Esophagus muscularis mucosa (tissue), 4 donors: ENCODE measurements around the gene CSRNP3. TPM values are rescaled to one million over a fixed set of nuclear protein-coding genes. Genes with fewer than 3 reads are reported as not detected.

Experiments used
- DNase-seq: peaks from one replicate; pipeline ENCODE4 v3.0.0-alpha.2; 2017; ENCODE audit errors: extremely low spot score
- H3K27ac ChIP-seq, 4 donors: fragments of 200-600 bp; sonication (generic); replicated peaks in 1 of 4; 1 replicate in 3 of 4; 2 replicates in 1 of 4; pipeline ENCODE4 v1.5.1; 2016 to 2019; ENCODE audit warnings: mild to moderate bottlenecking in 1 of 4
- H3K27me3 ChIP-seq, 4 donors: fragments of 200-600 bp; sonication (generic); one replicate each; pipeline versions ENCODE4 v1.5.1 to v1.6.0; 2016 to 2019
- H3K36me3 ChIP-seq, 4 donors: fragments of 200-600 bp; sonication (generic); one replicate each; pipeline ENCODE4 v1.5.1; 2016 to 2019
- H3K4me1 ChIP-seq, 4 donors: fragments of 200-600 bp; sonication (generic); one replicate each; pipeline ENCODE4 v1.5.1; 2016 to 2019
- H3K4me3 ChIP-seq, 4 donors: fragments of 200-600 bp; sonication (generic); 1 replicate in 2 of 4; 2 replicates in 2 of 4; pipeline ENCODE4 v1.5.1; 2016 to 2019; ENCODE audit warnings: mild to moderate bottlenecking in 4 of 4, moderate library complexity in 1 of 4
- H3K9me3 ChIP-seq, 4 donors: fragments of 200-600 bp; sonication (generic); 1 replicate in 3 of 4; 2 replicates in 1 of 4; pipeline ENCODE4 v1.5.1; 2016 to 2019
- CTCF ChIP-seq, 3 experiments: fragments of 200-600 bp in 2 of 3; fragments of 450-650 bp in 1 of 3; sonication (generic) in 2 of 3; IDR thresholded peaks; one replicate each; pipeline ENCODE4 v1.5.1; 2017 to 2019; ENCODE audit warnings: antibody characterized with exemption in 3 of 3, mild to moderate bottlenecking in 2 of 3, moderate library complexity in 1 of 3
- EP300 ChIP-seq: sonication (generic); formaldehyde crosslinking; IDR thresholded peaks from one replicate; pipeline ENCODE4 v1.6.1; 2017; ENCODE audit warnings: antibody characterized with exemption
- POLR2A ChIP-seq: fragments of 450-650 bp; IDR thresholded peaks from one replicate; pipeline ENCODE4 v1.6.1; 2017; ENCODE audit warnings: antibody characterized with exemption, moderate library complexity, mild to moderate bottlenecking, low read depth
- POLR2AphosphoS5 ChIP-seq, 2 donors: sonication (generic); formaldehyde crosslinking; IDR thresholded peaks; one replicate each; pipeline ENCODE4 v1.6.1; 2017; ENCODE audit warnings: antibody characterized with exemption in 2 of 2
- WGBS: methylation state at CpG from one replicate; pipeline ENCODE4 v1.1.5; 2018; 5-methylcytosine and 5-hydroxymethylcytosine counted together
- intact Hi-C: fragments of 100-400 bp; cut with DNase I; formaldehyde crosslinking; loops from one replicate; pipeline ENCODE4 v1.15.1; 2023
- total RNA-seq, 4 donors: library from RNA; depleted of rRNA; stranded (reverse); fragments of >200 nt; gene quantifications; one replicate each; pipeline versions ENCODE4 v1.1.0 to v1.2.1, GENCODE V29; 2016

Gene CSRNP3
- total RNA-seq, 4 donors from 2014 or later, result 1.8 to 4.4 (median 2.4) TPM

- Histone ChIP-seq H3K27ac (no peak overlapping the region), H3K27me3 (no peaks in the 10 kb centered on the region), H3K4me1 (no peaks in the 10 kb centered on the region), H3K4me3 (no peak overlapping the region), H3K9me3 (peaks cover 0 to 6% (median 0%) of the 10 kb centered on the region in 4 donors), H3K36me3 (no peaks in the 10 kb centered on the region)
- TF ChIP-seq POLR2A, result no peak
- TF ChIP-seq CTCF (IDR thresholded peaks at IDR 0.05), result no peak
- 91% methylated on average over 4 of the region's 4 CpGs for whole genome bisulfite sequencing
- intact Hi-C loops, result no loop called here
- DNase-seq, result no peak
Observed at GRCh38 chr2:165427686-165428085, 41.8 kb upstream of the CSRNP3 start.

GRCh38 chr2:165428926-165429325, 40.6 kb upstream of the CSRNP3 start:
- Histone ChIP-seq H3K27ac (no peak overlapping the region), H3K27me3 (no peaks in the 10 kb centered on the region), H3K36me3 (no peaks in the 10 kb centered on the region), H3K4me1 (no peaks in the 10 kb centered on the region), H3K4me3 (no peak overlapping the region), H3K9me3 (no peaks in the 10 kb centered on the region)
- intact Hi-C loops, result no loop called here
- TF ChIP-seq CTCF (IDR thresholded peaks at IDR 0.05) (no peak), POLR2AphosphoS5 (IDR thresholded peaks at IDR 0.05) (no peak), EP300 (no peak), POLR2A (no peak)
- DNase-seq, result no peak
- WGBS, result 45% methylated on average over 1 of the region's 1 CpG

- H3K4me1 ChIP-seq, result no peaks in the 10 kb centered on the region
- TF ChIP-seq EP300, result no peak
- no peak overlapping the region for H3K27ac ChIP-seq
Observed at GRCh38 chr2:165431014-165431413, 38.5 kb upstream of the CSRNP3 start.

GRCh38 chr2:165432234-165432966, 37.1 kb upstream of the CSRNP3 start:
- intact Hi-C loops, result no loop called here

More at GRCh38 chr2:165431014-165431413, 38.5 kb upstream of the CSRNP3 start:
- no peaks in the 10 kb centered on the region for H3K36me3 ChIP-seq
- H3K27me3 ChIP-seq, result no peaks in the 10 kb centered on the region
- intact Hi-C loops, result no loop called here
- no peak for DNase-seq
- no peak overlapping the region for H3K4me3 ChIP-seq
- H3K9me3 ChIP-seq, result no peaks in the 10 kb centered on the region

GRCh38 chr2:165434865-165435496, 34.5 kb upstream of the CSRNP3 start:
- no peak for TF ChIP-seq POLR2AphosphoS5 (IDR thresholded peaks at IDR 0.05)
- no peak for TF ChIP-seq CTCF (IDR thresholded peaks at IDR 0.05)
- no peak for TF ChIP-seq POLR2A
- no peak for TF ChIP-seq EP300
- Histone ChIP-seq H3K27me3 (no peaks in the 10 kb centered on the region), H3K9me3 (no peaks in the 10 kb centered on the region), H3K4me3 (no peak overlapping the region), H3K36me3 (no peaks in the 10 kb centered on the region), H3K27ac (no peak overlapping the region), H3K4me1 (no peaks in the 10 kb centered on the region)
- 56% methylated on average over 1 of the region's 1 CpG for WGBS
- DNase-seq, result no peak
- intact Hi-C loops, result no loop called here

More at GRCh38 chr2:165432234-165432966, 37.1 kb upstream of the CSRNP3 start:
- H3K27me3 ChIP-seq, result no peaks in the 10 kb centered on the region
- TF ChIP-seq EP300 (no peak), POLR2A (no peak), CTCF (IDR thresholded peaks at IDR 0.05) (no peak), POLR2AphosphoS5 (IDR thresholded peaks at IDR 0.05) (no peak)
- no peaks in the 10 kb centered on the region for H3K36me3 ChIP-seq
- no peak overlapping the region for H3K27ac ChIP-seq
- H3K4me1 ChIP-seq, result no peaks in the 10 kb centered on the region
- DNase-seq, result no peak
- H3K4me3 ChIP-seq, result no peak overlapping the region
- H3K9me3 ChIP-seq, result no peaks in the 10 kb centered on the region
